ENCODE results near the gene CYSLTR1.
"Not testable (repeated sequence)": the region's sequence is repeated elsewhere in the genome, so short reads cannot be mapped to it uniquely, and the experiment has no call there.

CYSLTR1 gene

GRCh38 chrX:78326401-78326800, 1.0 kb downstream of the CYSLTR1 start:
- DNase-seq = no peak
- peak overlapping the region; percentile 29 for H3K4me3 ChIP-seq (ENCODE audit: insufficient read depth, low read depth, low read length, poor library complexity, severe bottlenecking)
- H3K4me1 ChIP-seq (ENCODE audit: control insufficient read depth, insufficient read depth, low read length, poor library complexity, severe bottlenecking) = peaks cover 11% of the 10 kb centered on the region
- no peaks in the 10 kb centered on the region for H3K27me3 ChIP-seq (replicated peaks; ENCODE audit: control insufficient read depth, insufficient read depth, low read length, poor library complexity, severe bottlenecking)
- no peaks in the 10 kb centered on the region for H3K9me3 ChIP-seq (ENCODE audit: control insufficient read depth, low read length)
- peak overlapping the region; percentile 46 for H3K27ac ChIP-seq (ENCODE audit: insufficient read depth, low read length, poor library complexity, severe bottlenecking)
- no peaks in the 10 kb centered on the region for H3K36me3 ChIP-seq (ENCODE audit: control insufficient read depth, insufficient read depth, low read length)

- Histone ChIP-seq H3K4me1 (ENCODE audit: control insufficient read depth, insufficient read depth, low read length, poor library complexity, severe bottlenecking) (peaks cover 9% of the 10 kb centered on the region), H3K36me3 (ENCODE audit: control insufficient read depth, insufficient read depth, low read length) (no peaks in the 10 kb centered on the region), H3K27me3 (replicated peaks; ENCODE audit: control insufficient read depth, insufficient read depth, low read length, poor library complexity, severe bottlenecking) (no peaks in the 10 kb centered on the region), H3K4me3 (ENCODE audit: insufficient read depth, low read depth, low read length, poor library complexity, severe bottlenecking) (no peak overlapping the region), H3K27ac (ENCODE audit: insufficient read depth, low read length, poor library complexity, severe bottlenecking) (peak overlapping the region; percentile 43), H3K9me3 (ENCODE audit: control insufficient read depth, low read length) (no peaks in the 10 kb centered on the region)
- DNase-seq = no peak
These were observed 4.5 kb downstream of the CYSLTR1 start for GRCh38 chrX:78322863-78323262.

- Histone ChIP-seq H3K27ac (ENCODE audit: insufficient read depth, low read length, poor library complexity, severe bottlenecking) (peak overlapping the region; percentile 23), H3K4me3 (ENCODE audit: insufficient read depth, low read depth, low read length, poor library complexity, severe bottlenecking) (no peak overlapping the region), H3K36me3 (ENCODE audit: control insufficient read depth, insufficient read depth, low read length) (no peaks in the 10 kb centered on the region), H3K27me3 (replicated peaks; ENCODE audit: control insufficient read depth, insufficient read depth, low read length, poor library complexity, severe bottlenecking) (no peaks in the 10 kb centered on the region), H3K4me1 (ENCODE audit: control insufficient read depth, insufficient read depth, low read length, poor library complexity, severe bottlenecking) (peaks cover 9% of the 10 kb centered on the region), H3K9me3 (ENCODE audit: control insufficient read depth, low read length) (no peaks in the 10 kb centered on the region)
- DNase-seq = peak in 2 of 3 donors; percentile 27 to 37
These were observed 5.6 kb downstream of the CYSLTR1 start for GRCh38 chrX:78321809-78322208.

GRCh38 chrX:78316265-78316664, 11.1 kb downstream of the CYSLTR1 start:
- no peaks in the 10 kb centered on the region for H3K36me3 ChIP-seq (ENCODE audit: control insufficient read depth, insufficient read depth, low read length)
- no peaks in the 10 kb centered on the region for H3K4me1 ChIP-seq (ENCODE audit: control insufficient read depth, insufficient read depth, low read length, poor library complexity, severe bottlenecking)
- no peak overlapping the region for H3K27ac ChIP-seq (ENCODE audit: insufficient read depth, low read length, poor library complexity, severe bottlenecking)
- H3K9me3 ChIP-seq (ENCODE audit: control insufficient read depth, low read length) = no peaks in the 10 kb centered on the region
- no peaks in the 10 kb centered on the region for H3K27me3 ChIP-seq (replicated peaks; ENCODE audit: control insufficient read depth, insufficient read depth, low read length, poor library complexity, severe bottlenecking)
- DNase-seq = no peak
- no peak overlapping the region for H3K4me3 ChIP-seq (ENCODE audit: insufficient read depth, low read depth, low read length, poor library complexity, severe bottlenecking)

GRCh38 chrX:78315745-78316144, 11.7 kb downstream of the CYSLTR1 start:
- no peaks in the 10 kb centered on the region for H3K36me3 ChIP-seq (ENCODE audit: control insufficient read depth, insufficient read depth, low read length)
- no peaks in the 10 kb centered on the region for H3K27me3 ChIP-seq (replicated peaks; ENCODE audit: control insufficient read depth, insufficient read depth, low read length, poor library complexity, severe bottlenecking)
- H3K4me1 ChIP-seq (ENCODE audit: control insufficient read depth, insufficient read depth, low read length, poor library complexity, severe bottlenecking) = no peaks in the 10 kb centered on the region
- H3K27ac ChIP-seq (ENCODE audit: insufficient read depth, low read length, poor library complexity, severe bottlenecking) = no peak overlapping the region
- H3K4me3 ChIP-seq (ENCODE audit: insufficient read depth, low read depth, low read length, poor library complexity, severe bottlenecking) = no peak overlapping the region
- no peaks in the 10 kb centered on the region for H3K9me3 ChIP-seq (ENCODE audit: control insufficient read depth, low read length)
- no peak for DNase-seq

- DNase-seq = no peak
- H3K9me3 ChIP-seq (ENCODE audit: control insufficient read depth, low read length) = no peaks in the 10 kb centered on the region
- H3K27ac ChIP-seq (ENCODE audit: insufficient read depth, low read length, poor library complexity, severe bottlenecking) = no peak overlapping the region
- H3K36me3 ChIP-seq (ENCODE audit: control insufficient read depth, insufficient read depth, low read length) = no peaks in the 10 kb centered on the region
- no peak overlapping the region for H3K4me3 ChIP-seq (ENCODE audit: insufficient read depth, low read depth, low read length, poor library complexity, severe bottlenecking)
- H3K4me1 ChIP-seq (ENCODE audit: control insufficient read depth, insufficient read depth, low read length, poor library complexity, severe bottlenecking) = no peaks in the 10 kb centered on the region
- H3K27me3 ChIP-seq (replicated peaks; ENCODE audit: control insufficient read depth, insufficient read depth, low read length, poor library complexity, severe bottlenecking) = no peaks in the 10 kb centered on the region
These were observed 12.8 kb downstream of the CYSLTR1 start for GRCh38 chrX:78314561-78314960.

- Histone ChIP-seq H3K36me3 (ENCODE audit: control insufficient read depth, insufficient read depth, low read length) (no peaks in the 10 kb centered on the region), H3K9me3 (ENCODE audit: control insufficient read depth, low read length) (no peaks in the 10 kb centered on the region), H3K4me1 (ENCODE audit: control insufficient read depth, insufficient read depth, low read length, poor library complexity, severe bottlenecking) (no peaks in the 10 kb centered on the region), H3K27me3 (replicated peaks; ENCODE audit: control insufficient read depth, insufficient read depth, low read length, poor library complexity, severe bottlenecking) (no peaks in the 10 kb centered on the region), H3K27ac (ENCODE audit: insufficient read depth, low read length, poor library complexity, severe bottlenecking) (no peak overlapping the region), H3K4me3 (ENCODE audit: insufficient read depth, low read depth, low read length, poor library complexity, severe bottlenecking) (no peak overlapping the region)
- no peak for DNase-seq
These were observed 13.9 kb downstream of the CYSLTR1 start for GRCh38 chrX:78313526-78313925.

- no peak for DNase-seq
- no peaks in the 10 kb centered on the region for H3K9me3 ChIP-seq (ENCODE audit: control insufficient read depth, low read length)
These were observed 19.7 kb downstream of the CYSLTR1 start for GRCh38 chrX:78307665-78308064.

GRCh38 chrX:78303086-78303485, 24.3 kb downstream of the CYSLTR1 start:
- Histone ChIP-seq H3K4me3 (ENCODE audit: insufficient read depth, low read depth, low read length, poor library complexity, severe bottlenecking) (no peak overlapping the region), H3K27ac (ENCODE audit: insufficient read depth, low read length, poor library complexity, severe bottlenecking) (no peak overlapping the region), H3K36me3 (ENCODE audit: control insufficient read depth, insufficient read depth, low read length) (no peaks in the 10 kb centered on the region), H3K4me1 (ENCODE audit: control insufficient read depth, insufficient read depth, low read length, poor library complexity, severe bottlenecking) (no peaks in the 10 kb centered on the region), H3K27me3 (replicated peaks; ENCODE audit: control insufficient read depth, insufficient read depth, low read length, poor library complexity, severe bottlenecking) (no peaks in the 10 kb centered on the region), H3K9me3 (ENCODE audit: control insufficient read depth, low read length) (no peaks in the 10 kb centered on the region)
- DNase-seq = no peak

More at GRCh38 chrX:78307665-78308064, 19.7 kb downstream of the CYSLTR1 start:
- no peaks in the 10 kb centered on the region for H3K27me3 ChIP-seq (replicated peaks; ENCODE audit: control insufficient read depth, insufficient read depth, low read length, poor library complexity, severe bottlenecking)
- H3K4me3 ChIP-seq (ENCODE audit: insufficient read depth, low read depth, low read length, poor library complexity, severe bottlenecking) = no peak overlapping the region
- H3K4me1 ChIP-seq (ENCODE audit: control insufficient read depth, insufficient read depth, low read length, poor library complexity, severe bottlenecking) = no peaks in the 10 kb centered on the region
- H3K36me3 ChIP-seq (ENCODE audit: control insufficient read depth, insufficient read depth, low read length) = no peaks in the 10 kb centered on the region
- no peak overlapping the region for H3K27ac ChIP-seq (ENCODE audit: insufficient read depth, low read length, poor library complexity, severe bottlenecking)

- H3K4me1 ChIP-seq (ENCODE audit: control insufficient read depth, insufficient read depth, low read length, poor library complexity, severe bottlenecking); H3K27ac ChIP-seq (ENCODE audit: insufficient read depth, low read length, poor library complexity, severe bottlenecking); H3K27me3 ChIP-seq (replicated peaks; ENCODE audit: control insufficient read depth, insufficient read depth, low read length, poor library complexity, severe bottlenecking); H3K9me3 ChIP-seq (ENCODE audit: control insufficient read depth, low read length); DNase-seq; H3K4me3 ChIP-seq (ENCODE audit: insufficient read depth, low read depth, low read length, poor library complexity, severe bottlenecking); H3K36me3 ChIP-seq (ENCODE audit: control insufficient read depth, insufficient read depth, low read length): not testable (repeated sequence)
These were observed 26.5 kb downstream of the CYSLTR1 start for GRCh38 chrX:78300933-78301332.

GRCh38 chrX:78283511-78283910, 43.9 kb downstream of the CYSLTR1 start:
- Histone ChIP-seq H3K27me3 (replicated peaks; ENCODE audit: control insufficient read depth, insufficient read depth, low read length, poor library complexity, severe bottlenecking) (no peaks in the 10 kb centered on the region), H3K27ac (ENCODE audit: insufficient read depth, low read length, poor library complexity, severe bottlenecking) (no peak overlapping the region)

More at GRCh38 chrX:78283511-78283910, 43.9 kb downstream of the CYSLTR1 start:
- no peak for DNase-seq
- no peaks in the 10 kb centered on the region for H3K36me3 ChIP-seq (ENCODE audit: control insufficient read depth, insufficient read depth, low read length)
- H3K9me3 ChIP-seq (ENCODE audit: control insufficient read depth, low read length) = no peaks in the 10 kb centered on the region
- H3K4me3 ChIP-seq (ENCODE audit: insufficient read depth, low read depth, low read length, poor library complexity, severe bottlenecking) = no peak overlapping the region
- H3K4me1 ChIP-seq (ENCODE audit: control insufficient read depth, insufficient read depth, low read length, poor library complexity, severe bottlenecking) = no peaks in the 10 kb centered on the region

Data from effector memory CD4-positive, alpha-beta T cell (primary cell).